ENCODE data around the gene ANXA4.

- TF ChIP-seq CTCF (conservative IDR thresholded peaks at IDR 0.05) (no peak), EZH2 (IDR thresholded peaks at IDR 0.05; ENCODE audit: low read depth) (no peak)
Observed at GRCh38 chr2:69843993-69844392, 102.1 kb downstream of the ANXA4 start.
